GM12801 (cell line): ENCODE data around the gene FOXO3.

Experiments
- TF ChIP-seq, protein P1 (sequence below): IDR thresholded peaks from one replicate; pipeline ENCODE4 v1.5.1; 2011; ENCODE audit warnings: control low read depth; ENCODE audit not compliant: insufficient read length; ENCODE audit errors: extremely low read depth

Gene FOXO3

GRCh38 chr6:108560463-108561308, at the start of gene FOXO3:
Gene FOXO3 (plus strand): TSS chr6:108560917. CDS start chr6:108561209, 292 bp downstream.
- TF ChIP-seq, protein P1, sequence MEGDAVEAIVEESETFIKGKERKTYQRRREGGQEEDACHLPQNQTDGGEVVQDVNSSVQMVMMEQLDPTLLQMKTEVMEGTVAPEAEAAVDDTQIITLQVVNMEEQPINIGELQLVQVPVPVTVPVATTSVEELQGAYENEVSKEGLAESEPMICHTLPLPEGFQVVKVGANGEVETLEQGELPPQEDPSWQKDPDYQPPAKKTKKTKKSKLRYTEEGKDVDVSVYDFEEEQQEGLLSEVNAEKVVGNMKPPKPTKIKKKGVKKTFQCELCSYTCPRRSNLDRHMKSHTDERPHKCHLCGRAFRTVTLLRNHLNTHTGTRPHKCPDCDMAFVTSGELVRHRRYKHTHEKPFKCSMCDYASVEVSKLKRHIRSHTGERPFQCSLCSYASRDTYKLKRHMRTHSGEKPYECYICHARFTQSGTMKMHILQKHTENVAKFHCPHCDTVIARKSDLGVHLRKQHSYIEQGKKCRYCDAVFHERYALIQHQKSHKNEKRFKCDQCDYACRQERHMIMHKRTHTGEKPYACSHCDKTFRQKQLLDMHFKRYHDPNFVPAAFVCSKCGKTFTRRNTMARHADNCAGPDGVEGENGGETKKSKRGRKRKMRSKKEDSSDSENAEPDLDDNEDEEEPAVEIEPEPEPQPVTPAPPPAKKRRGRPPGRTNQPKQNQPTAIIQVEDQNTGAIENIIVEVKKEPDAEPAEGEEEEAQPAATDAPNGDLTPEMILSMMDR, result no peak

GRCh38 chr6:108518714-108519576, 41.8 kb upstream of the FOXO3 start:
- TF ChIP-seq, protein P1, result no peak

DNA sequence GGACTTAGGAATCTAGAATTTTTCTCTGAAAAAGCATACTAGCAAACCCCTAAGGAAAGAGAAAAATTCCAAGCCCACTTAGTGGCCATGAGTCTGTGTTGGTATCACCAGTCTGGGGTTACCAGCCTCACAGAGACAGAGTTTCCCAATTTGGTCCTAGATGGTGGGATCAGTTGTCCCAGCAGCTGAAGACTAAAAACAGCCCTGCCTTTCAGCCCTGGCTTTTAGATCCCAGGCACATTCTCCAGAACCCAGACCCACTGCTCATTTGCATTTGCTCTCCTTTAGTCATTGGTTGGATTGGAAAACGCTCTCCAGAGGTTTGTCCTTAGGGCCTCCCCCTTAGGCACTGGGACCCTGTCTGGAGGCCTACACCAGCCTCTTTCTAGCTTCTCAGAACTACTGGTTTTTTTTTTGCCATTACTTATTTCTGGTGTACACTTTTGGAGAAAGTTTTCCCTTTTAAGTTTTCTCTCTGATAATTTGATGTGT, 39.1 kb upstream of the FOXO3 start:
- TF ChIP-seq, protein P1, result no peak

DNA sequence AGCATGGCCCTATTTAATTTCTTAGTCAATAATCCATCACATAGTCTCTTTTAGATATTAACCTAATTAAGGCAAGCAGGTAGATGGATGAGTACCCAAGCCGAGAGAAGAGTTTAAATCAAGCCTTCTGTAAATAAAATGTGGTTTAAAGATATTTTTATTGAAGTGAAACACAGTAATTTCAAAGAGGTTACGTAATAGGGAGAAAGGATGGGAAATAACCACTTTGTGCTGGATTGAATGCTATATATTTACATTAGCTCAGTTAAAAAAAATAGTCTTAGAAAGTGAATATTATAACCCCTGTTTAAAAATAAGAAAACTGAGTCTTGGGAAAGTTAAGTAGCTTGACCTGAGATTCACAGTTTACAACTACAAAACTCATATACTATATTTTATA, 37.0 kb upstream of the FOXO3 start:
- TF ChIP-seq, protein P1, result no peak

DNA sequence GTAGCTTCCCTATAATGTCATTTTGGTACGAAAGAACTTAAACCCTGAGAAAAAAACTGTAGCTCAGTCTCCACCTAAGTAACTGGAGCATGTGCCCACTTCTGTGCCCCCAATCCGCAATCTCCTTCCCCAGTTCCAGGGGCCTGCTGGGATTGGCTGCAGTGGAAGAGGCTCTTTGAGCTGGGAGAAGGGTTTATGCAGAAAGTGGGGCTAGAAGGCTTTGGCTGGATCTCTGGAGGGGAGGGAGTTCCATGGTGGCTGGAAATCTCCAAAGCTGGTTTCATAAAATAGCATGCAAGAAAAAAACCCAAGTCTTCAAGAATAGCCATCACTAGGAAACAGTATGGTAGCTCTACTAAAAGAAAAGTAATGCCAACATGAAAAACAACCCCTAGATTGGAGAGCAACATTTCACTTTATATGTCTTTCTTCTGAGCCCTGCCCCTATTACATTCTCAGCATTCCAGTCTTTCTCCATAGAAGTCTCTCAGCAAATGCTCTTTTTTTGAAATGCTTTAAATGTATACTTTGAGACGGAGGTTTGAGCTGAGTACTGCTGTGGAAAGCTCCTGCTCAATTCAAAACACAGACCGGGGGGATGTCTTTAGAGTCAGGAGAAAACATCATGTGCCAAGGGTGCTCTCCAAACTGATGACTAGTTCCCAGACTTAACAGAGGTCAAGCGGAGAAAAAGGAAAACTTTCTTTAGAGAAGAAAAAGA, 36.0 kb upstream of the FOXO3 start:
- TF ChIP-seq, protein P1, result no peak

GRCh38 chr6:108526739-108527174, 34.0 kb upstream of the FOXO3 start:
- TF ChIP-seq, protein P1, result no peak
